ENCODE data around the gene CGN. TPM values are rescaled to one million over a fixed set of nuclear protein-coding genes. Genes with fewer than 3 reads are reported as not detected.

CGN gene
- total and polyA plus RNA-seq, 4 donors: 0.23 to 27.5 (median 1.0) TPM

GRCh38 chr1:151523326-151523725, 12.1 kb downstream of the CGN start:
- no peak overlapping the region for H3K4me3 ChIP-seq (ENCODE audit: low read length in 2 of 2)
- no peak overlapping the region for H3K27ac ChIP-seq (ENCODE audit: low read depth in 1 of 2, low read length in 2 of 2)
- H3K27me3 ChIP-seq (ENCODE audit: control insufficient read depth in 1 of 2, insufficient read depth in 2 of 2, low read length in 1 of 2): no peaks in the 10 kb centered on the region
- ATAC-seq (ENCODE audit: low FRiP score): no peak
- H3K4me1 ChIP-seq (ENCODE audit: control insufficient read depth in 1 of 2, insufficient read depth in 2 of 2, low read length in 2 of 2): no peaks in the 10 kb centered on the region
- no peaks in the 10 kb centered on the region for H3K36me3 ChIP-seq (ENCODE audit: control insufficient read depth in 1 of 2, insufficient read depth in 2 of 2, low read length in 1 of 2)
- DNase-seq: peak in 1 of 2 donors; percentile 59
- 85 to 86% methylated on average over 5 of the region's 5 CpGs for WGBS, 2 donors
- no peaks in the 10 kb centered on the region for H3K9me3 ChIP-seq (ENCODE audit: control insufficient read depth, low read length)
- intact Hi-C loops (cut with DNase I): no loop called here

GRCh38 chr1:151524736-151525135, 13.5 kb downstream of the CGN start:
- H3K9me3 ChIP-seq (ENCODE audit: control insufficient read depth, low read length): no peaks in the 10 kb centered on the region
- H3K4me1 ChIP-seq (ENCODE audit: control insufficient read depth in 1 of 2, insufficient read depth in 2 of 2, low read length in 2 of 2): no peaks in the 10 kb centered on the region
- ATAC-seq (ENCODE audit: low FRiP score) (no peak), DNase-seq (peak in 1 of 2 donors; percentile 43)
- no peaks in the 10 kb centered on the region for H3K27me3 ChIP-seq (ENCODE audit: control insufficient read depth in 1 of 2, insufficient read depth in 2 of 2, low read length in 1 of 2)
- H3K36me3 ChIP-seq (ENCODE audit: control insufficient read depth in 1 of 2, insufficient read depth in 2 of 2, low read length in 1 of 2): no peaks in the 10 kb centered on the region
- H3K4me3 ChIP-seq (ENCODE audit: low read length in 2 of 2): no peak overlapping the region
- WGBS, 2 donors: 86% methylated on average over 7 of the region's 7 CpGs
- intact Hi-C loops (cut with DNase I): no loop called here
- no peak overlapping the region for H3K27ac ChIP-seq (ENCODE audit: low read depth in 1 of 2, low read length in 2 of 2)

- peak in 1 of 2 donors; percentile 11 for DNase-seq
- 79 to 80% methylated on average over 7 of the region's 7 CpGs for WGBS, 2 donors
- intact Hi-C loops (cut with DNase I): no loop called here
Observed at GRCh38 chr1:151526735-151527525, 15.7 kb downstream of the CGN start.

GRCh38 chr1:151529211-151529702, 18.1 kb downstream of the CGN start:
- 86 to 90% methylated on average over 11 of the region's 11 CpGs for WGBS, 2 donors
- peak in 1 of 2 donors; percentile 65 for DNase-seq
- no peaks in the 10 kb centered on the region for H3K4me1 ChIP-seq (ENCODE audit: control insufficient read depth in 1 of 2, insufficient read depth in 2 of 2, low read length in 2 of 2)
- no peaks in the 10 kb centered on the region for H3K9me3 ChIP-seq (ENCODE audit: control insufficient read depth, low read length)
- no peaks in the 10 kb centered on the region for H3K27me3 ChIP-seq (ENCODE audit: control insufficient read depth in 1 of 2, insufficient read depth in 2 of 2, low read length in 1 of 2)
- H3K4me3 ChIP-seq (ENCODE audit: low read length in 2 of 2): no peak overlapping the region
- no peak overlapping the region for H3K27ac ChIP-seq (ENCODE audit: low read depth in 1 of 2, low read length in 2 of 2)
- H3K36me3 ChIP-seq (ENCODE audit: control insufficient read depth in 1 of 2, insufficient read depth in 2 of 2, low read length in 1 of 2): no peaks in the 10 kb centered on the region
- intact Hi-C loops (cut with DNase I): no loop called here
- ATAC-seq (ENCODE audit: low FRiP score): no peak

More at GRCh38 chr1:151526735-151527525, 15.7 kb downstream of the CGN start:
- no peak for ATAC-seq (ENCODE audit: low FRiP score)
- Histone ChIP-seq H3K4me1 (ENCODE audit: control insufficient read depth in 1 of 2, insufficient read depth in 2 of 2, low read length in 2 of 2) (no peaks in the 10 kb centered on the region), H3K27ac (ENCODE audit: low read depth in 1 of 2, low read length in 2 of 2) (no peak overlapping the region), H3K27me3 (ENCODE audit: control insufficient read depth in 1 of 2, insufficient read depth in 2 of 2, low read length in 1 of 2) (no peaks in the 10 kb centered on the region), H3K36me3 (ENCODE audit: control insufficient read depth in 1 of 2, insufficient read depth in 2 of 2, low read length in 1 of 2) (no peaks in the 10 kb centered on the region), H3K4me3 (ENCODE audit: low read length in 2 of 2) (no peak overlapping the region), H3K9me3 (ENCODE audit: control insufficient read depth, low read length) (no peaks in the 10 kb centered on the region)

GRCh38 chr1:151529781-151530180, 18.6 kb downstream of the CGN start:
- intact Hi-C loops (cut with DNase I): loop anchor here (5.0 to 10.0 kb wide), 3 partner anchors 65 to 203 kb away; no protein-coding TSS in a partner anchor
- H3K27ac ChIP-seq (ENCODE audit: low read depth in 1 of 2, low read length in 2 of 2): no peak overlapping the region
- H3K27me3 ChIP-seq (ENCODE audit: control insufficient read depth in 1 of 2, insufficient read depth in 2 of 2, low read length in 1 of 2): no peaks in the 10 kb centered on the region
- no peak overlapping the region for H3K4me3 ChIP-seq (ENCODE audit: low read length in 2 of 2)
- DNase-seq (peak in 1 of 2 donors; percentile 71), ATAC-seq (ENCODE audit: low FRiP score) (no peak)
- H3K4me1 ChIP-seq (ENCODE audit: control insufficient read depth in 1 of 2, insufficient read depth in 2 of 2, low read length in 2 of 2): no peaks in the 10 kb centered on the region
- H3K36me3 ChIP-seq (ENCODE audit: control insufficient read depth in 1 of 2, insufficient read depth in 2 of 2, low read length in 1 of 2): no peaks in the 10 kb centered on the region
- 92 to 94% methylated on average over 18 of the region's 18 CpGs for WGBS, 2 donors
- H3K9me3 ChIP-seq (ENCODE audit: control insufficient read depth, low read length): no peaks in the 10 kb centered on the region

GRCh38 chr1:151530461-151530860, 19.3 kb downstream of the CGN start:
- WGBS, 2 donors: 77 to 85% methylated on average over 11 of the region's 11 CpGs
- Histone ChIP-seq H3K9me3 (ENCODE audit: control insufficient read depth, low read length) (no peaks in the 10 kb centered on the region), H3K36me3 (ENCODE audit: control insufficient read depth in 1 of 2, insufficient read depth in 2 of 2, low read length in 1 of 2) (no peaks in the 10 kb centered on the region), H3K27me3 (ENCODE audit: control insufficient read depth in 1 of 2, insufficient read depth in 2 of 2, low read length in 1 of 2) (no peaks in the 10 kb centered on the region), H3K4me3 (ENCODE audit: low read length in 2 of 2) (no peak overlapping the region), H3K27ac (ENCODE audit: low read depth in 1 of 2, low read length in 2 of 2) (no peak overlapping the region), H3K4me1 (ENCODE audit: control insufficient read depth in 1 of 2, insufficient read depth in 2 of 2, low read length in 2 of 2) (no peaks in the 10 kb centered on the region)
- no peak for ATAC-seq (ENCODE audit: low FRiP score)
- intact Hi-C loops (cut with DNase I): loop anchor here (5.0 to 10.0 kb wide), 3 partner anchors 64 to 202 kb away; no protein-coding TSS in a partner anchor
- peak in 1 of 2 donors; percentile 72 for DNase-seq

- H3K27me3 ChIP-seq (ENCODE audit: control insufficient read depth in 1 of 2, insufficient read depth in 2 of 2, low read length in 1 of 2): no peaks in the 10 kb centered on the region
- no peaks in the 10 kb centered on the region for H3K36me3 ChIP-seq (ENCODE audit: control insufficient read depth in 1 of 2, insufficient read depth in 2 of 2, low read length in 1 of 2)
- H3K27ac ChIP-seq (ENCODE audit: low read depth in 1 of 2, low read length in 2 of 2): no peak overlapping the region
- DNase-seq: peak in 1 of 2 donors; percentile 42
- 91 to 94% methylated on average over 10 of the region's 10 CpGs for WGBS, 2 donors
- no peak for ATAC-seq (ENCODE audit: low FRiP score)
- H3K9me3 ChIP-seq (ENCODE audit: control insufficient read depth, low read length): no peaks in the 10 kb centered on the region
- H3K4me1 ChIP-seq (ENCODE audit: control insufficient read depth in 1 of 2, insufficient read depth in 2 of 2, low read length in 2 of 2): no peaks in the 10 kb centered on the region
- intact Hi-C loops (cut with DNase I): loop anchor here (2.0 to 10.0 kb wide), 4 partner anchors 61 to 201 kb away; no protein-coding TSS in a partner anchor
- no peak overlapping the region for H3K4me3 ChIP-seq (ENCODE audit: low read length in 2 of 2)
Observed at GRCh38 chr1:151533870-151534269, 22.7 kb downstream of the CGN start.

- WGBS, 2 donors: 51 to 53% methylated on average over 12 of the region's 12 CpGs
- Histone ChIP-seq H3K36me3 (ENCODE audit: control insufficient read depth in 1 of 2, insufficient read depth in 2 of 2, low read length in 1 of 2) (no peaks in the 10 kb centered on the region), H3K9me3 (ENCODE audit: control insufficient read depth, low read length) (no peaks in the 10 kb centered on the region), H3K4me1 (ENCODE audit: control insufficient read depth in 1 of 2, insufficient read depth in 2 of 2, low read length in 2 of 2) (no peaks in the 10 kb centered on the region), H3K27ac (ENCODE audit: low read depth in 1 of 2, low read length in 2 of 2) (no peak overlapping the region), H3K4me3 (ENCODE audit: low read length in 2 of 2) (no peak overlapping the region), H3K27me3 (ENCODE audit: control insufficient read depth in 1 of 2, insufficient read depth in 2 of 2, low read length in 1 of 2) (no peaks in the 10 kb centered on the region)
- intact Hi-C loops (cut with DNase I): loop anchor here (2.0 to 10.0 kb wide), 4 partner anchors 60 to 200 kb away; no protein-coding TSS in a partner anchor
- peak; percentile 77 for ATAC-seq (ENCODE audit: low FRiP score)
- DNase-seq: peak; percentile 82 to 93
Observed at GRCh38 chr1:151534662-151535278, 23.6 kb downstream of the CGN start.
